ENCODE measurements around the gene MYOCD. TPM values are rescaled to one million over a fixed set of nuclear protein-coding genes. Genes with fewer than 3 reads are reported as not detected.

MYOCD gene
- total RNA-seq, 4 donors from 2014 or later = 0.63 to 12.2 (median 7.1) TPM

DNA sequence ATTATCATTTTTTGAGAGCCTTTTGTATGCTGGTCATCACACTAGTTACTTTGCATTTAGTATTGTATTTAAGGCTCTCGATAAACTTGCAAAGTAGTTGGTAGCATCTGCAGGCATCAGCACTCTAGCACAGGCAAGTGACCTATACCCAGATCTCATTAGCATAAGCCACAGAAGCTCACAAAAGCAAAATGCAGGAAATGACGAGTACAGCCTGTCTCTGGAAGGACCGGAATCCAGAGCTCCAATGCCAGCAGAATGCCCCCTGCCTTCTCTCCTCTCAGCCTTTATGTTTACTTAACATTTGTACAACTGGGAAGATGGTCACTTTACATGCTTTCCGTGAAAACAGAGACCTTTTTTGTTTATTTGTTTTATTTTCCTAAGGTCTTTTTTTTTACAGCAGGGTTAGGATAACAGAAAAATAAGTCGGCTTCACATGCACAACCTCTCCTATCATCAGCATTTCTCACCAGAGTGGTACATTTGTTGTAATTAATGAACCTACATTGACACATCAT lies 45.4 kb upstream of the MYOCD start:
- TF ChIP-seq, protein P1, sequence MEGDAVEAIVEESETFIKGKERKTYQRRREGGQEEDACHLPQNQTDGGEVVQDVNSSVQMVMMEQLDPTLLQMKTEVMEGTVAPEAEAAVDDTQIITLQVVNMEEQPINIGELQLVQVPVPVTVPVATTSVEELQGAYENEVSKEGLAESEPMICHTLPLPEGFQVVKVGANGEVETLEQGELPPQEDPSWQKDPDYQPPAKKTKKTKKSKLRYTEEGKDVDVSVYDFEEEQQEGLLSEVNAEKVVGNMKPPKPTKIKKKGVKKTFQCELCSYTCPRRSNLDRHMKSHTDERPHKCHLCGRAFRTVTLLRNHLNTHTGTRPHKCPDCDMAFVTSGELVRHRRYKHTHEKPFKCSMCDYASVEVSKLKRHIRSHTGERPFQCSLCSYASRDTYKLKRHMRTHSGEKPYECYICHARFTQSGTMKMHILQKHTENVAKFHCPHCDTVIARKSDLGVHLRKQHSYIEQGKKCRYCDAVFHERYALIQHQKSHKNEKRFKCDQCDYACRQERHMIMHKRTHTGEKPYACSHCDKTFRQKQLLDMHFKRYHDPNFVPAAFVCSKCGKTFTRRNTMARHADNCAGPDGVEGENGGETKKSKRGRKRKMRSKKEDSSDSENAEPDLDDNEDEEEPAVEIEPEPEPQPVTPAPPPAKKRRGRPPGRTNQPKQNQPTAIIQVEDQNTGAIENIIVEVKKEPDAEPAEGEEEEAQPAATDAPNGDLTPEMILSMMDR (IDR thresholded peaks at IDR 0.05) = no peak
- TF ChIP-seq EP300 (IDR thresholded peaks at IDR 0.05) = no peak
- no peak for TF ChIP-seq POLR2A (IDR thresholded peaks at IDR 0.05)

DNA sequence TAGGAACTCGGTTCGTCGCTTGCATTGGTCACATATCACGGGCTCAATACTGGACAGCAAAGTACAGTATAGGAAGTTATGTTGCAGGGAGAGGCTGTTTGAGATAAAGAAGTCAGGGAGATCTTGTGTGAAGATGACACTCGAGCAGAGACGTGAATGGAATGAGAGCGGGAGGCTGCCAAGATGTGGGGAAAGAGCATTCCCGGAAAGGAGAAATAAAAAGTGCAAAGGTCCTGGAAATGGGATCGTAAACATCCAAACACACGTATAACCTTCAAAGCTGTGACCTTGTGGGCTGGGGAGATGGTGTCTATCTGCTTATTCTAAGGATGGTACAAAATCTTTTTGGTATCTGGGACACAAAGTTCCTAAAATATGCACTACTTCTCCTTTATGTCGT lies 43.0 kb upstream of the MYOCD start:
- no peak for DNase-seq (ENCODE audit: low spot score in 2 of 2)
- H3K36me3 ChIP-seq = no peaks in the 10 kb centered on the region
- peaks cover 0 to 3% (median 0%) of the 10 kb centered on the region in 4 donors for H3K4me1 ChIP-seq
- no peaks in the 10 kb centered on the region for H3K27me3 ChIP-seq
- TF ChIP-seq POLR2A (IDR thresholded peaks at IDR 0.05) (no peak), EP300 (IDR thresholded peaks at IDR 0.05) (peak in 1 of 2 donors; percentile 55)
- no peaks in the 10 kb centered on the region for H3K9me3 ChIP-seq
- no peak overlapping the region for H3K4me3 ChIP-seq
- 57 to 61% methylated on average over 11 of the region's 11 CpGs for WGBS, 2 donors
- no peak overlapping the region for H3K27ac ChIP-seq

More for the DNA sequence above, 45.4 kb upstream of the MYOCD start:
- Histone ChIP-seq H3K9me3 (no peaks in the 10 kb centered on the region), H3K27me3 (no peaks in the 10 kb centered on the region), H3K4me1 (no peaks in the 10 kb centered on the region), H3K36me3 (no peaks in the 10 kb centered on the region), H3K4me3 (no peak overlapping the region), H3K27ac (peak overlapping the region in 1 of 4 donors; percentile 17)
- WGBS, 2 donors = 30 to 32% methylated on average over 5 of the region's 5 CpGs
- DNase-seq (ENCODE audit: low spot score in 2 of 2) = no peak

DNA sequence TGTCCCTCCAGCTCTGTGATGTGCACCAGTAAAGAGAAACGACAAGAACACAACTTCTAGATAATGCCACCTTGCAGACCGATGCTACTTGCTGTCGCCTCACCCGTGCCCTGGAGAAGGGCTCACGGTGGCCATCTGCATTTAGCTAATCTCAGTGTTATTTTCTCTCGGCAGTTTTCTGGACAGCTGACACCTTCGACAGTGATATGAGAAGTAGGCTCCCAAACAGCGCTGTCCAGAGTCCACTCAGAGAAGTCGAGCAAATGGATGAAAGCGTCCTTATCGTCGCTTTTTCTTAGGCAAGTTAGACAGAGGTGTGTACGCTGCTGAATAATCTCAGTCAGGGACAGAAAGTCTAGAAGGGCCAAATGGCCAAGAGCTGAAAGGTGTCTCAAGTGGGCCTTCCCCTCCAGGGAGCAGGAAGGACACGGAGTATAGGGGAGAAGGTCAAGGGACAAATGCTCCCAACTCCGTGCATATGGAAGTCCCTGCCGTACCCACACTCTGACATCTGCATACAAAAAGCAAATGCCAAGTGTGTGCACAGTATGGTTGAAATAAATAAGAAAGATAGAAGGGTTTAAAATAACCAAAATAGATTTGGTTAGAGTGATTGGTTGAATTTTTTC lies 42.4 kb upstream of the MYOCD start:
- DNase-seq (ENCODE audit: low spot score in 2 of 2) = no peak
- no peak overlapping the region for H3K4me3 ChIP-seq
- 86 to 89% methylated on average over 16 of the region's 16 CpGs for WGBS, 2 donors
- no peaks in the 10 kb centered on the region for H3K27me3 ChIP-seq
- TF ChIP-seq POLR2A (IDR thresholded peaks at IDR 0.05) (no peak), EP300 (IDR thresholded peaks at IDR 0.05) (no peak)
- TF ChIP-seq, protein P1 (IDR thresholded peaks at IDR 0.05) = no peak
- peaks cover 0 to 8% (median 0%) of the 10 kb centered on the region in 4 donors for H3K4me1 ChIP-seq
- peak overlapping the region in 1 of 4 donors; percentile 52 for H3K27ac ChIP-seq
- H3K36me3 ChIP-seq = no peaks in the 10 kb centered on the region
- H3K9me3 ChIP-seq = no peaks in the 10 kb centered on the region

DNA sequence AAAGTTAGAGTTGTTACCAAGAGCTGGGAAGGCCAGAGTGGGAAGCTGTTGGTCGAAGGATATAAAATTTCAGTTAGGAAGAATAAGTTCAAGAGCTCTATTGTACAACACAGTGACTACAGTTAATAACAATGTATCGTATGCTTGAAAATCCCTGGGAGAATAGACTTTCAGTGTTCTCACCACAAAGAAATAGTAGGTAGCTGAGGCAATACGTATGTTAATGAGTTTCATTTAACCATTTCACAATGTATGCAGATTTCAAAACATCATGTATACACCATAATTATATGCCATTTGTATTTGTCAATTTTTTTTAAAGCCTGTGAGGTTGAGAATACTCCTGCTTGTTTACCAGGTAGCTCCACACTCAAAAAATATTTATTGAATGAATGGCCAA lies 41.5 kb upstream of the MYOCD start:
- Histone ChIP-seq H3K4me3 (no peak overlapping the region), H3K4me1 (peaks cover 0 to 8% (median 0%) of the 10 kb centered on the region in 4 donors), H3K27ac (no peak overlapping the region), H3K27me3 (no peaks in the 10 kb centered on the region), H3K36me3 (no peaks in the 10 kb centered on the region), H3K9me3 (no peaks in the 10 kb centered on the region)
- DNase-seq (ENCODE audit: low spot score in 2 of 2) = no peak
- WGBS, 2 donors = 37 to 55% methylated on average over 3 of the region's 3 CpGs
- TF ChIP-seq POLR2A (IDR thresholded peaks at IDR 0.05) = no peak
- TF ChIP-seq, protein P1 (IDR thresholded peaks at IDR 0.05) = no peak
- no peak for TF ChIP-seq EP300 (IDR thresholded peaks at IDR 0.05)

DNA sequence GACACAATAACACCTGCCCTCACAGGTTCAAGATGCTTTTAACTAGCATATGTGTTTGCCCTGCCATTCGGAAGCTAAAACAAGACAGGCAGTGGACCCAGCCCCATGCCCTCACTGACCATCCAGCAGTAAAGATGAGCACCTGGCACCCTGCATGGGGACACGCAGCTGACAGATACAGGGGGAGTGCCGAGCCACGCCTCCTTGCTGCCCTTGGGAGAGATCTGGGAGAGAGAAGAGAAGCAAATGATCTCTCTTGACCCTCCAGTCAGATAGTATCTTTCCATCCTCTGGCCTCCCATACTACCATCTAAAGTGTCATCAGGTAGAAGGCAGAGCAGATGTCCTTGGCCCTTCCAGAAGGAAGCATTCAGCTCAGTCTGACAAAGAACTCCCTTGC lies 40.6 kb upstream of the MYOCD start:
- TF ChIP-seq, protein P1 (IDR thresholded peaks at IDR 0.05) = no peak
- TF ChIP-seq POLR2A (IDR thresholded peaks at IDR 0.05) = no peak
- Histone ChIP-seq H3K4me1 (peaks cover 0 to 8% (median 0%) of the 10 kb centered on the region in 4 donors), H3K36me3 (no peaks in the 10 kb centered on the region), H3K27ac (no peak overlapping the region), H3K4me3 (no peak overlapping the region), H3K27me3 (no peaks in the 10 kb centered on the region), H3K9me3 (no peaks in the 10 kb centered on the region)
- 81% methylated on average over 4 of the region's 4 CpGs for WGBS, 2 donors
- DNase-seq (ENCODE audit: low spot score in 2 of 2) = no peak

Data from tibial nerve (tissue), 4 donors.